Lung (tissue), 12 donors: ENCODE data around the gene C2orf74. TPM values are rescaled to one million over a fixed set of nuclear protein-coding genes. Genes with fewer than 3 reads are reported as not detected.

Experiments used
- ATAC-seq: fragments of 200-7000 bp; cut with Tn5 transposase; one replicate; pipeline ENCODE4 v1.9.1; 2020; ENCODE audit warnings: moderate number of reproducible peaks; ENCODE audit not compliant: insufficient read depth, low FRiP score
- DNase-seq, 3 donors: peaks; one replicate each; pipeline ENCODE4 v3.0.0-alpha.2; 2013 to 2017
- H3K27ac ChIP-seq, 2 donors: one replicate each; pipeline ENCODE4 v1.5.1; 2013; ENCODE audit warnings: mild to moderate bottlenecking in 2 of 2, moderate library complexity in 2 of 2, control low read depth in 1 of 2, inconsistent platforms in 1 of 2, low read depth in 1 of 2, low read length in 1 of 2
- H3K27me3 ChIP-seq, 3 donors: one replicate each; pipeline ENCODE4 v1.5.1; 2013; ENCODE audit warnings: low read length in 2 of 3; ENCODE audit not compliant: control insufficient read depth in 3 of 3, insufficient read depth in 3 of 3
- H3K36me3 ChIP-seq, 4 donors: one replicate each; pipeline ENCODE4 v1.5.1; 2013; ENCODE audit warnings: low read length in 4 of 4, mild to moderate bottlenecking in 1 of 4, moderate library complexity in 1 of 4; ENCODE audit not compliant: control insufficient read depth in 4 of 4, insufficient read depth in 4 of 4
- H3K4me1 ChIP-seq, 5 donors: one replicate each; pipeline ENCODE4 v1.5.1; 2013; ENCODE audit warnings: low read length in 5 of 5, mild to moderate bottlenecking in 2 of 5, moderate library complexity in 1 of 5; ENCODE audit not compliant: control insufficient read depth in 5 of 5, insufficient read depth in 5 of 5
- H3K4me3 ChIP-seq: one replicate; pipeline ENCODE4 v1.5.1; 2013; ENCODE audit warnings: mild to moderate bottlenecking, control low read depth, moderate library complexity
- H3K9ac ChIP-seq, 2 donors: one replicate each; pipeline ENCODE4 v1.5.1; 2013; ENCODE audit warnings: low read length in 2 of 2, control low read depth in 1 of 2; ENCODE audit not compliant: insufficient read depth in 1 of 2
- H3K9me3 ChIP-seq, 4 donors: one replicate each; pipeline ENCODE4 v1.5.1; 2013; ENCODE audit warnings: low read length in 3 of 4, mild to moderate bottlenecking in 1 of 4, moderate library complexity in 1 of 4; ENCODE audit not compliant: control insufficient read depth in 4 of 4, insufficient read depth in 3 of 4
- CTCF ChIP-seq: IDR thresholded peaks from 2 replicates; pipeline ENCODE4 v1.5.1; 2012; ENCODE audit warnings: mild to moderate bottlenecking; ENCODE audit errors: control extremely low read depth, extremely low read depth
- WGBS, 2 donors: extraction: QIAGEN DNeasy Blood & Tissue Kit; methylation state at CpG; one replicate each; pipeline ENCODE4 v1.1.7; 2013; 5-methylcytosine and 5-hydroxymethylcytosine counted together
- polyA plus RNA-seq, 2 donors: library from polyadenylated mRNA; stranded (reverse); fragments of 200-250 nt; gene quantifications; one replicate each; pipeline ENCODE4 v1.2.1, GENCODE V29; 2013
- total RNA-seq, 2 donors: library from RNA; depleted of rRNA in 1 of 2; stranded (reverse); fragments of >200 nt in 1 of 2; gene quantifications; one replicate each; pipeline ENCODE4 v1.2.1, GENCODE V29; 2014 to 2021
- donor health status: control.
- donor health status: control.
- donor health status: Bipolar disorder and iron deficiency.
- donor health status: healthy.
- donor health status: DM: yes; HTN: yes; CAD: no.

C2orf74 gene
- total and polyA plus RNA-seq, 4 donors, result 10.6 to 18.3 (median 14.2) TPM

DNA sequence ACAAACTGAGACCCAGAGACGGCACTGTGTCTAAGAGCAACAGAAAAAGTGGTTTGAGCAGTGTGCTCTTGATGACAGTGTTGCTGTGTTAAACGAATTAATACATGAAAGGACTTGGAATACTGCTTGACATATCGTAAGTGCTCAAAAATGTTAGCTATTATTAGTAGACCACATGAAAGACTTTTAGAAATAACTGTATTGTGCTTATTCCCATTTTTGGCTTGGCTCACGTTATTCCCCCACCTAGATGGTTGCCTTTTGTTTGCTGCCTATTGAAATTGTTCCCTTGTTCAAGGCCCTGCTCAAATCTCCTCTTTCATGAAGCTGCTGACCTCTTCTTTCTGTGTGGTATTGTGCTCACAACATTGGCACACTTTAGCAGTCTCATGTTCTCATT is 27.8 kb upstream of the C2orf74 start:
- H3K4me3 ChIP-seq, result no peak overlapping the region
- DNase-seq, result no peak
- H3K27ac ChIP-seq, result no peak overlapping the region
- no peaks in the 10 kb centered on the region for H3K27me3 ChIP-seq
- no peaks in the 10 kb centered on the region for H3K9me3 ChIP-seq
- 77 to 89% methylated on average over 4 of the region's 4 CpGs for WGBS, 2 donors
- ATAC-seq, result no peak
- no peaks in the 10 kb centered on the region for H3K4me1 ChIP-seq
- no peaks in the 10 kb centered on the region for H3K36me3 ChIP-seq
- H3K9ac ChIP-seq, result no peak overlapping the region
- TF ChIP-seq CTCF, result no peak

DNA sequence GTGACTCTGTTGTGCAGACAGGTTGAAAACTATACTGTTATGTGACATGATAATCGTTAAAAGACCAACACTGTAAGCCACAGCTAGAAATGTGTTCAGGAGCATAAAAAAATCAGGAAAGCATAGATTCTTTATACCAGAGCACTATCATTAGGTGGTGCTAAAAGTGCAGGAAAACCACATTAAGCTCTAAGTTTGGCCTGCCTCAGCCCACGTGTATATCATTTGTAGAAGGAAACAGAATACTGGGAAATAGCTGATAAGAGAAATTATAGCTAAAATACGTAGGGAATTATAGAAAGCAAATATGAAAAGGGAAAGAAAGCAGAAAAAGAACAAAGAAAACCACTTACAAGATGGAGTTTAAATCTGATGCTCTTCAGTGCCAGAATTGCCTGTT is 26.5 kb upstream of the C2orf74 start:
- no peak overlapping the region for H3K27ac ChIP-seq
- H3K4me3 ChIP-seq, result no peak overlapping the region
- DNase-seq, result peak; percentile 34 to 78 (median 62)
- TF ChIP-seq CTCF, result peak; percentile 20
- no peaks in the 10 kb centered on the region for H3K9me3 ChIP-seq
- no peak for ATAC-seq
- no peaks in the 10 kb centered on the region for H3K4me1 ChIP-seq
- WGBS, 2 donors, result 14% methylated on average over 3 of the region's 3 CpGs
- H3K36me3 ChIP-seq, result no peaks in the 10 kb centered on the region
- H3K9ac ChIP-seq, result no peak overlapping the region
- H3K27me3 ChIP-seq, result no peaks in the 10 kb centered on the region

DNA sequence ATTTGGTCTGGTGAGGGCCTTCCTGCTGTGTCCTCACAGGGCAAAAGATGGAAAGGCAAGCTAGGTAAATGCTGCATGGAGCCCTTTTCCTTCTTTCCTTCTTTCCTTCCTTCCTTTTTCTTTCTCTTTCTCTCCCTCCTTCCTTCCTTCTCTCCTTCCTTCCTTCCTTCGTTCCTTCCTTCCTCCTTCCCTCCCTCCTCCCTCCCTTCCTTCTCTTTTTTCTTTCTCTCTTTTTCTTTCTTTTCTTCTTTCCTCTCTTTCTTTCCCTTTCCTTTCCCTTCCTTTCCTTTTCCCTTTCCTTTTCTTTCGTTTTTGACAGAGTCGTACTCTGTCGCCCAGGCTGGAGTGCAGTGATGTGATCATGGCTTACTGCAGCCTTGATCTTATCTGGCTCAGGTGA is 23.1 kb upstream of the C2orf74 start:
- Histone ChIP-seq H3K4me1 (no peaks in the 10 kb centered on the region), H3K9ac (no peak overlapping the region), H3K27me3 (no peaks in the 10 kb centered on the region), H3K9me3 (no peaks in the 10 kb centered on the region), H3K36me3 (no peaks in the 10 kb centered on the region), H3K27ac (no peak overlapping the region), H3K4me3 (no peak overlapping the region)
- no peak for DNase-seq
- no peak for ATAC-seq
- WGBS, 2 donors, result 71 to 84% methylated on average over 4 of the region's 4 CpGs
- no peak for TF ChIP-seq CTCF

- no peak for ATAC-seq
- H3K9ac ChIP-seq, result no peak overlapping the region
- TF ChIP-seq CTCF, result no peak
- H3K9me3 ChIP-seq, result no peaks in the 10 kb centered on the region
- H3K36me3 ChIP-seq, result no peaks in the 10 kb centered on the region
- 86 to 100% methylated on average over 1 of the region's 1 CpG for WGBS, 2 donors
- no peaks in the 10 kb centered on the region for H3K4me1 ChIP-seq
- H3K27ac ChIP-seq, result no peak overlapping the region
- no peak for DNase-seq
- H3K4me3 ChIP-seq, result no peak overlapping the region
- H3K27me3 ChIP-seq, result no peaks in the 10 kb centered on the region
Measured at GRCh38 chr2:61141151-61141550, 20.8 kb upstream of the C2orf74 start.
